GM19397 (cell line): ENCODE results near the gene RHBDD3.
"Not testable (repeated sequence)": the region's sequence is repeated elsewhere in the genome, so short reads cannot be mapped to it uniquely, and the experiment has no call there.

Experiments used
- ATAC-seq: cut with Tn5 transposase; IDR thresholded peaks from one replicate; pipeline ENCODE4 v1.9.1; 2021; ENCODE audit warnings: mild to moderate bottlenecking, moderate library complexity; ENCODE audit not compliant: unreplicated experiment

The RHBDD3 gene

DNA sequence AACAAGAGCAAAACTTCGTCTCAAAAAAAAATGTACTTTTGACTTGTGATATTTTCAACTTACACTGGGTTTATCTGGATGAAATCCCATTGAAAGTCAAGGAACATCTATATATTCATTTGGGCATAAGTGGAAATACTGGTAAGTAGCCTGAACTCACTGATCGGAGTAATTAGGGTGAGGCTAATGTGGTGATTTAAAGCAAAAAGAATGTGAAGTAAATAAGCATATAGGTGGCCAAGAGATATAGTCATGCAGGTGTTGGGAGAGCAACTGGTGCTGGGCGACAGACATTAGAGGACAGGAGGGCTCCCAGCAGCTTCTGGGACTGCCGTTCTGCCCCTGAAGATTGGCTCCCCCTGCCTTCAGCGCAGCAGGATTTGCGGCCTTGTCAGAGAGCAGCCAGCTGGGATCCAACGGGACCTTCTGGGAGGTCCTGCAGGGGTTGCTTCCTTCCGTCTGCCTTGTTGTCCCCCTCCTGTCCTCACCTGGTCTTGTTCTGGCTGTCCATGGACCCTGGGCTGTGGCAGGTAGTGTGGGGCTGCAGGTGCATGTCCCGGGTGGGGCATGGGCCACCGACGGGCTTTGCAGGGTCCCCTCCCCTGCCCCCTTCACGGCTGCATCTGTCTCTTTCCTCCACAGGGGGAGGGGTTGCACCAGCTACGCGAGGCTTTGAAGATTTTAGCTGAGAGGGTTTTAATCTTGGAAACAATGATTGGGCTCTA lies 14.1 kb downstream of the RHBDD3 start:
- no peak for ATAC-seq

GRCh38 chr22:29251981-29252911 lies 15.5 kb downstream of the RHBDD3 start:
- no peak for ATAC-seq

DNA sequence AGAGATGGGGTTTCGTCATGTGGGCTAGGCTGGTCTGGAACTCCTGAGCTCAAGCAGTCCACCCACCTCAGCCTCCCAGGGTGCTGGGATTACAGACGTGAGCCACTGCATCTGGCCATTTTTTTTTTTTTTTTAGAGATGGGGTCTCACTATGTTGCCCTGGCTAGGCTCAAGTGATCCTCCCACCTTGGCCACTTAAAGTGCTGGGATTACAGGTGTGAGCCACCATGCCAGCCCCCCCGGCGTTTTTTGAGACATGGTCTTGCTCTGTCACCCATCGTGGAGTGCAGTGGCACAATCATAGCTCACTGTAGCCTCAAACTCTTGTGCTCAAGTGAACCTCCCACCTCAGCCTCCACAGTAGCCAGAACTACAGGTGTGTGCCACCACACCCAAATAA lies 16.5 kb downstream of the RHBDD3 start:
- ATAC-seq, result no peak

GRCh38 chr22:29247891-29248290 lies 19.9 kb downstream of the RHBDD3 start:
- ATAC-seq, result not testable (repeated sequence)

DNA sequence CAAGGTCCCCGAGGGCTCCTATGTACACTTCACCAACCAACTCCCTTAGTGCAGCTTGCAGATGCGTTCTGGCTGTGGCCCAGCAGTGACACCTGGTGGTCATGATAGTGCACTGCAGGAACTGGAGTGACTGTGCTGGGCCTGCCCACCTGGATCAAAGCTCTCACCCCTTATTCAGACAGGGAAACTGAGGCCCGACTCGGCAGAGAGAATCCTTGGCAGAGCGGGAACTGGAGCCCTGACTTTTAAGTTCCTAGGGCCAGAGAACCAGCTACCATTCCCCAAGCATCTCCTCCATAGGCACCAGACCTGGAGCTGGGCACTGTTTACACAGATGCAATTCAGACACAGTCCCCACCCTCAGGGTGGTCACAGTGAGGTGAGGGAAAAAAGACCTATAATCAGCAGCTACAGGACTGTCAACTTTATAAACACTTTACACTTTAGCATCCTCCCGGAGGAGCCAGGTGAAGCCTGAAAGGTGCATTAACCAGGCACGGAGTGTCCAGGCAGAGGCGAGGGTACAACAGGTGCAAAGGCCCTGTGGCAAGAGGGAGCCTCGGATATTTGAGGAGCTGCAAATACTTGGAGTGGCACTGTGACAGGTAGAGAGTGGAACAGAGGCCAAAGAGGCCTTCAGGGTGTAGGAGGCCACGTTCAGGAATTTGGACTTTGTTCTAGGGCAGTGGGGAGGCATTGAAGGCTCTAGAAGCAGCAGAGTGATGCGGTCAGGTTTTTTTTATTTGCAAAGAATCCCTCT lies 22.0 kb downstream of the RHBDD3 start:
- no peak for ATAC-seq

DNA sequence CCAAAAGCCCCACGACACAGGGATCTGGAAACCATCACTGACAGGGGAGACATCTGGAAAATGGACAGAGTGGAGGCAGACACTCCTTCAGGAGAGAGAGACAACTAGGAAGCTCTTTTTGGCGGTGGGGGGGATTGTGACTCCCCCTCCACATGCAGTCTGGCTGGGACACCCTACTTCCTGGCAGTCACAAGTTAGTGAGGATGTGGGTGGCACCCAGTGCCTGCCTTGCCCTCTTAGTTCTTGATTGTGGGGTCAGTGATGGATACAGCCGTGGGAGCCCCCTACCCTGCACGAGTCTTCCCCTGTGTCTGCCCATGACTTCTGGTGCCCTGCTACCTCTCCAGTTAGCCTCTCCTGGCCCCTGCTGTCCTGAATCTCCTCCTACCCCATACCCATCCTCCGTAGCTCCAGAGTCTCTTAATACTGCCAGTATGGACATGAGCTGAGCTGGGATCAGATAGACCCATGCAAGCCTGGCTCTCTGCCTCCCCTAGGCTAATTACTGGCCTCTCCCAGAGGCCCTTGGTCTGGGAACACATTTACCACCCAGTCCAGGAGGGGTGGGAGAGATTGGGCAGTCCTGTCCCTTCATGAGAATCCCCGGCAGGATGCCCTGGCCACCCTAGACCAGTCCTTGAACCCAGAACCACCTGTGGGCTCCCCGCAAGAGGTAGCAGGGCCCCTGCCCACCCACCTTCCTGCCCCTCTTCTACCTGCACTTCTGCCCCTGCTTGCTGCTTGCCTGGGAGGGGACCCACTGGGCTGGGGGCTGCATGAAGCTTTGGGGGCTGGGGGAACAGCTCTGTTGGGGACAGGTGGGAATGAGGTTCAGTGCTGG lies 22.8 kb downstream of the RHBDD3 start:
- ATAC-seq, result no peak

DNA sequence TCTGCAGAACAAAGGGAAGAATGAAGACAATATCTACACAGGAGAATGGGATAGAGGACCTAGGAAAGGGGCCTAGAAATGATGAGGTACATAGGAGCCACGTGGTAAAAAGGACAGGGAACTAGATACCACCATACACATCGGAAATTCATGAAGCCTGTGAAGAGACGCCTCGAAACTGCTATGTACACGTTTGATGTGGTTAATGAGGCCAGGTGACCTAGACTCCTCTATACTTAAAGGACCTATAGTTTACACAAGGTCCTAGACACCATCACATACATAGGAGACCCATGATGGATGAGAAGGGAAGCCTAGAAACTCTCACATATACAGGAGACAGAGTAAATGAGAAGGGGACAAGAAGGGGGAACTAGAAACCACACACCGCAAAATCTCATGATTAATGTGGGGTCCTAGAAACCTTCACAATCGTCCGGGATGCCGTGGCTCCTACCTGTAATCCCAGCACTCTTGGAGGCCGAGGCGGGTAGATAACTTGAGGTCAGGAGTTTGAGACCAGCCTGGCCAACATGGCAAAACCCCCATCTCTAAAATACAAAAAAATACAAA lies 23.8 kb downstream of the RHBDD3 start:
- no peak for ATAC-seq

- not testable (repeated sequence) for ATAC-seq
Measured at GRCh38 chr22:29240481-29240880, 27.3 kb downstream of the RHBDD3 start.

DNA sequence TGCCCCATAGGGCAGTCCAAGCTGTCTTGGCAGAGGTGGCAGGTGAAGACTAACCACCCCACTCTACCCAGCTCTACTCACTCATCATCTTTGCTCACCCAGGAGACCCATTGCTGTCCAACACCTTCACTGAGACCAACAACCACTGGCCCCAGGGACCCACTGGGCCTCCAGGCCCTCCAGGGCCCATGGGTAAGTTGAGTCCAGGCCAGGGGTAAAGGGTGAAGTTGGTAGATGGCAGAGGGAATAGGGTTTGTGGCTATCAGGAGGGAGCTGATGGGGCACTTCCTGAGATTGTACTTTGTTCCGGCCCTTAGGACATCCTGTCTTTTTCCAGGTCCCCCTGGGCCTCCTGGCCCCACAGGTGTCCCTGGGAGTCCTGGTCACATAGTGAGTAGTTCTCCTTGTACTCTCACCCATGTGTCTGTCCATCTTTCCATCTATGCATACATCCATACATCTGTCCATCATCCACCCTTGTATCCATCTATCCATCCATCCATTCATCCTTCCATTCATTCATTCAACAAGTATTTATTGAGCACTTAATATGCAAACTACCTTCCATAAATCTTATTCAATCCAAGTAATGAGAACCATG lies 34.4 kb downstream of the RHBDD3 start:
- ATAC-seq, result no peak

- no peak for ATAC-seq
Measured at GRCh38 chr22:29231971-29232959, 35.5 kb downstream of the RHBDD3 start.

DNA sequence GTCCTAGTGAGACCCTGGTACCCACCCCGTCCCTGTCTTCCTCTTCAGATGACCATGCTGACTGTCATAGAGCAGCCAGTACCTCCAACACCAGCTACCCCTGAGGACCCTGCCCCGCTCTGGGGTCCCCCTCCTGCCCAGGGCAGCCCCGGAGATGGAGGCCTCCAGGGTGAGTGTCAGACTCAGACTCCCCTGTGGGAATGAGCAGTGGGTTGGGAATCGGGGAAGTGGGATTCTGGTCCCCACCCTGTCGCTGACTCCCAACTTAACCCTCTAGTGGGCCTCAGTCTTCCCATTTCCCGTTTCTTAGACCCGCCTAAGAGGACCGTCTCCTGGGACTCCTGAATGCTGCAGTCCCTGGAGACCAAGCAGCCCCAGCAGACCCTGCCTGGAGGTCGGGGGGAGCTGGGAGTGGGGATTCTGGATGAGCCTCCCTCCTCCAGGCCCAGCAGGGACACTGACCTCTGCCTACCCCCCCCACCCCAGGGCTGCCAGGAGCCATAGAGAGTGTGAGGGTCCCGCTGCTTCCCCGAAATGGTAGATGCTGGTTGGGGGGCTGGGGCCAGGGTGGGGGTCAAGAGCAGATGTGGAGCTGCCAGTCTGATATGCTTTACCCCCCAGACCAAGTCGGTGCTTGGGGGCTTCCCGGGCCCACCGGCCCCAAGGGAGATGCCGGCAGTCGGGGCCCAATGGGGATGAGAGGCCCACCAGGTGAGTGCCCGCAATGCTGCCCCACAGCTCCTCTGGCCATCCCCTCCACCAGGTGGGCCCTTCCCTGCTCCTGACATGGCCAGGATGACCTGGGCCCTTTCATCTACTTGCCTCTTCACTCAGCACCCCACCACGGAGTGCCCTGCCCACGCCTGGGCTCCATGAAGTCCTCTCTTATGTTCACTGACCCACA lies 36.6 kb downstream of the RHBDD3 start:
- no peak for ATAC-seq

- no peak for ATAC-seq
Measured at GRCh38 chr22:29226351-29226981, 41.3 kb downstream of the RHBDD3 start.

- no peak for ATAC-seq
Measured at GRCh38 chr22:29225422-29226090, 42.2 kb downstream of the RHBDD3 start.

DNA sequence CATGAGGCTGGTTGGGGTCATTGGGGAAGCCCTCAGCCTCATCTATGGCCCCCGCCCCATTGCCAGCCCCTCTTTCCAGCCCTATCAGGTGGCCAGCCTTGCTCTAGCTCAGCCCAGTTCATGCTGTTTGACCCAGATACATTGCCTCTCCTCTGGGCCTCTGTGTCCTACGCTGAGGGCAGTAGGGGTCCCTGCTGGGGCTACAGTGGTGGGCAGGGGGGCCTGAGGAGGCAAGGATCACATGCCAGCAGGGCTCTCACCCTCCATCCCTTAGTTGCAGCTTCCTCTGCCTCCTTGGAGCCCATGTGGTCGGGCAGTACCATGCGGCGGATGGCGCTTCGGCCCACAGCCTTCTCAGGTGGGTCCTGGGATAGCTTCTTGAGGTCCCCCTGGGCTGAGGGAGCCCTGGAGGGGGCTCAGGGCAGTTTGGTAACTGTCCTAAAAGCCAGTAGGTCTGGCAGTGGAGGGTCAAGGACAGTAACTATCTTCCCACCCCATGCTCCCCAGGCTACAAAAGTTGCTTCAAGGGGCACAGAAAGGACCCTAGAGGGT lies 42.8 kb downstream of the RHBDD3 start:
- no peak for ATAC-seq

DNA sequence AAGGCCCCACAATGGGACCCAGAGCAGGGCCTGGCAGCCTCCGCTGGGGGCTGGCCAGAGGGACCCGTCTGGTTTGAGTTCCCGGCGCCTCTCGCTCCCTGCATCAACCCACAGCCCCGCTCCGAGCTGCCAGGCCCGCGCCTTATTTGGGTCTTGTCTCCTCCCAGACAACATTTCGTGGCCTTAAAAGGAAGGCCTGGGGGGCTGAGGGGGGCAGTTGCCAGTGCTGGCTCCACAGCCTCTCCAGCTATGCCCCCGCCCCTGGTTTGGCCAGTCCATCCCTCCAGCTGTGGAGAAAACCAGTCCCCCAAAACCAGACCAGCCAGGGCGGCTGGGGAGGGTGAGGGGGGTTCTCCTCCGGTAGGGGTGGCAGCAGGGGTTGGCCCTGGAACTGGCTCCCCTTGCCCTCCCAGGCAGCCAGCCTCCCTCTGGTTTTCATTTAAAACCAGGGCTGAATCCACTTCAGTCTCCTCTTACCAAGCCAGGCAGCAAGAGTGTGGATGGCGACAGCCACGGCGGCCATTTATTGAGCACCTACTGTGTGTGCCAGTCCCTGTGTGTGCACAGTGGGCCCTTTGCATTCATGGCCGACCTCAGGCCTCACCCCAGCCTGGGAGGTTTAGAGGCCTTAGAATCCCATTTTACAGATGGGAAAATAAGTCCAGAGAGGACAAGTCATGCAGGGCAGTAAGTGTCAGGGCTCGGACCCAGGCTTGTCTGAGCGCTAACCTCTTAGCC lies 43.5 kb downstream of the RHBDD3 start:
- ATAC-seq, result no peak
